GM23248 (cell line): ENCODE measurements around the gene AKTIP.

Experiments
- EZH2 ChIP-seq: fragments of 200-600 bp; sonication (generic); IDR thresholded peaks from 2 replicates; pipeline ENCODE4 v1.6.1; 2018; ENCODE audit warnings: antibody characterized with exemption, mild to moderate bottlenecking; ENCODE audit not compliant: insufficient read depth, poor library complexity, severe bottlenecking
- EZH2phosphoT487 ChIP-seq: fragments of 200-600 bp; sonication (generic); IDR thresholded peaks from 2 replicates; pipeline ENCODE4 v1.6.1; 2018; ENCODE audit warnings: antibody characterized with exemption, moderate library complexity, mild to moderate bottlenecking, low read depth; ENCODE audit not compliant: insufficient read depth

DNA sequence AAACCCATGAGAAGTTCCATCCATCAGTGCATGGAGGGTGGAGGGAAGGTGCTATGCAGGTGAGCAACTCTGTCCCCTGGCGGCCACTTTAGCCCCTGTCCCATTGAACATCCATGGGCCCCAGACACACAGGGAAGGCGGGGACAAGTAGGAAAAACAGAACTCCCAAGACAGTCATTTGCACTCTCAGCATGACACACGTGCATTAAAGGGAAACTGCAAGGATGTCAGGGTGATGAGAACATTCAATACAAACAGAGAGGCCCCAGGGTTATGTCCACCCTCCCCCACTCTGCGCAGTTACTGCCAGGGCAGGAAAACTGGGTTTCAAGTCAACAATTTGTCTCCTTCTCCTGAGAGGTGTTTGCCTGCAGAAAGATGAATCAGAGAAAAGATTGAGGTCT, 44.0 kb upstream of the AKTIP start:
- no peak for TF ChIP-seq EZH2
- no peak for TF ChIP-seq EZH2phosphoT487
